Measurements from ENCODE around the gene DPH1.

Gene DPH1

GRCh38 chr17:2067048-2067561 lies 37.2 kb downstream of the DPH1 start:
- TF ChIP-seq CTCF (conservative IDR thresholded peaks at IDR 0.05): no peak
- no peak overlapping the region for H3K27ac ChIP-seq

DNA sequence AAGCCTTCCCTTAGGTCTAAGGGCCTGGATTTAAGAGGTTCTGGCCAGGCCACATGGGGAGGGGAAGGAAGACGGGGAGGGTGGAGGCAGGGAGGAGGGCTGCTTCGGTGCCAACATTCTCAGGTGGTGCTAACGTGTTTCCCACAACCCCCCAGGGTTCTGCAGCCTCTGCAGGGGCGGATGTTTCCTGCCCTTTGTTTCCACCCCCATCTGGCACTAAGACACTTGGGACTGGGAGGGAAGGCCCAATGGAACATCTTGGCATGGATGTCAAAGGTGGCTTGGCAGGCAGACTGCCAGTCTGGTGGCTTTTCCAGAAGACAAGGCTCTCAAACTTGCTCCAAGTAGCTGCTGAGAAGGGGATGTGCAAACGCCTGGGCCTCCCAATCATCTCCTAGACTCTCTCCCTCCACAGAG lies 37.7 kb downstream of the DPH1 start:
- no peak for TF ChIP-seq CTCF (conservative IDR thresholded peaks at IDR 0.05)
- H3K27ac ChIP-seq: no peak overlapping the region

- no peak overlapping the region for H3K27ac ChIP-seq
- no peak for TF ChIP-seq CTCF (conservative IDR thresholded peaks at IDR 0.05)
Measured at GRCh38 chr17:2068031-2068518, 38.1 kb downstream of the DPH1 start.

DNA sequence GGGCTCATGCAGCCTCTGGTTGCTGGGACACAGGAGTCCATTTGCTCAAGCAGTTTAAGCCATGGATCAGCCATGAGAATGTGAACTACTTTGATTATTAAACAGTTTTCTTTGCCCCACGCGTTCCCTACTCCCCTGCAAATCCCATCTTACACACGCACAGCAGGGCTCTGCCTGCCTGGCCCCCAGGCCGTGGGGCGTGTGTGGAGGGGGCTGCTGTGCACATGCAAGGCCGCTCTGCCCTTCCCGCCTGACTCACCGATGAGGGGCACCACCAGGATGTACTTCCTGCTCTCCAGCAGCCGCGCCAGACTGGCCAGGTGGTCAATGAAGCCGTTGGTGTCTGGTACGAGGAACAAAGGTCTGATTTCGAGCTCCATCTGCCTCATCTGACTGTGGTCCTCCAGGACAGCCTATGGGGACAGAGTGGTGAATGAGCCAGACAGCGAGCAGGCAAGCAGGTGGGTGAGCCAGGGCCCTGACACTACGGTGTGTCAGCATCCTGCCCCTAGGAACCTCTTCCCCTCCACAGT lies 38.6 kb downstream of the DPH1 start:
- no peak for TF ChIP-seq CTCF (conservative IDR thresholded peaks at IDR 0.05)
- no peak overlapping the region for H3K27ac ChIP-seq

- no peak overlapping the region for H3K27ac ChIP-seq
- TF ChIP-seq CTCF (conservative IDR thresholded peaks at IDR 0.05): no peak
Measured at GRCh38 chr17:2070241-2071023, 40.5 kb downstream of the DPH1 start.

GRCh38 chr17:2071024-2071385 lies 41.1 kb downstream of the DPH1 start:
- H3K27ac ChIP-seq: no peak overlapping the region

More at GRCh38 chr17:2071024-2071385, 41.1 kb downstream of the DPH1 start:
- TF ChIP-seq CTCF (conservative IDR thresholded peaks at IDR 0.05): no peak
